ENCODE measurements around the gene CUL5. TPM values are rescaled to one million over a fixed set of nuclear protein-coding genes. Genes with fewer than 3 reads are reported as not detected.

CUL5 gene
- polyA plus RNA-seq, 1 of the 3 experiments (the other 2 are of a cell fraction): 8.0 TPM

- POLR2A ChIA-PET: interaction anchor here (0.5 kb wide), 1 partner anchor 14 kb away, joined by 3 read pairs; no protein-coding TSS in a partner anchor
- TF ChIP-seq EZH2phosphoT487 (IDR thresholded peaks at IDR 0.05; ENCODE audit: borderline replicate concordance, low read depth): no peak
- no peak for TF ChIP-seq ELF1 (IDR thresholded peaks at IDR 0.05)
- no peak for TF ChIP-seq CHD2 (IDR thresholded peaks at IDR 0.05; ENCODE audit: low read length, partially characterized antibody)
- no peak for TF ChIP-seq RAD21 (IDR thresholded peaks at IDR 0.05; ENCODE audit: low read length)
- TF ChIP-seq SIN3A (IDR thresholded peaks at IDR 0.05; ENCODE audit: borderline replicate concordance, low read depth, low read length): no peak
- TF ChIP-seq GATA2 (CRISPR knock-in tag; IDR thresholded peaks at IDR 0.05): no peak
- TF ChIP-seq NRF1 (IDR thresholded peaks at IDR 0.05; ENCODE audit: low read depth, low read length): no peak
- TF ChIP-seq RXRA (IDR thresholded peaks at IDR 0.05; ENCODE audit: borderline replicate concordance, low read depth): no peak
- TF ChIP-seq SMC3 (IDR thresholded peaks at IDR 0.05; ENCODE audit: low read depth, low read length): no peak
- no peak for TF ChIP-seq TCF12 (IDR thresholded peaks at IDR 0.05)
- TF ChIP-seq, protein P1, sequence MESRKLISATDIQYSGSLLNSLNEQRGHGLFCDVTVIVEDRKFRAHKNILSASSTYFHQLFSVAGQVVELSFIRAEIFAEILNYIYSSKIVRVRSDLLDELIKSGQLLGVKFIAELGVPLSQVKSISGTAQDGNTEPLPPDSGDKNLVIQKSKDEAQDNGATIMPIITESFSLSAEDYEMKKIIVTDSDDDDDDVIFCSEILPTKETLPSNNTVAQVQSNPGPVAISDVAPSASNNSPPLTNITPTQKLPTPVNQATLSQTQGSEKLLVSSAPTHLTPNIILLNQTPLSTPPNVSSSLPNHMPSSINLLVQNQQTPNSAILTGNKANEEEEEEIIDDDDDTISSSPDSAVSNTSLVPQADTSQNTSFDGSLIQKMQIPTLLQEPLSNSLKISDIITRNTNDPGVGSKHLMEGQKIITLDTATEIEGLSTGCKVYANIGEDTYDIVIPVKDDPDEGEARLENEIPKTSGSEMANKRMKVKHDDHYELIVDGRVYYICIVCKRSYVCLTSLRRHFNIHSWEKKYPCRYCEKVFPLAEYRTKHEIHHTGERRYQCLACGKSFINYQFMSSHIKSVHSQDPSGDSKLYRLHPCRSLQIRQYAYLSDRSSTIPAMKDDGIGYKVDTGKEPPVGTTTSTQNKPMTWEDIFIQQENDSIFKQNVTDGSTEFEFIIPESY (IDR thresholded peaks at IDR 0.05; ENCODE audit: borderline replicate concordance, low read depth): no peak
- TF ChIP-seq MEF2A (IDR thresholded peaks at IDR 0.05; ENCODE audit: borderline replicate concordance, low read depth): no peak
- no peak for TF ChIP-seq FOSL2 (IDR thresholded peaks at IDR 0.05; ENCODE audit: borderline replicate concordance, low read depth)
- TF ChIP-seq POLR2AphosphoS5 (IDR thresholded peaks at IDR 0.05; ENCODE audit: low read depth, low read length): no peak
- TF ChIP-seq MXI1 (IDR thresholded peaks at IDR 0.05; ENCODE audit: low read depth, low read length): no peak
- TF ChIP-seq, protein P2, sequence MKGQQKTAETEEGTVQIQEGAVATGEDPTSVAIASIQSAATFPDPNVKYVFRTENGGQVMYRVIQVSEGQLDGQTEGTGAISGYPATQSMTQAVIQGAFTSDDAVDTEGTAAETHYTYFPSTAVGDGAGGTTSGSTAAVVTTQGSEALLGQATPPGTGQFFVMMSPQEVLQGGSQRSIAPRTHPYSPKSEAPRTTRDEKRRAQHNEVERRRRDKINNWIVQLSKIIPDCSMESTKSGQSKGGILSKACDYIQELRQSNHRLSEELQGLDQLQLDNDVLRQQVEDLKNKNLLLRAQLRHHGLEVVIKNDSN (IDR thresholded peaks at IDR 0.05; ENCODE audit: borderline replicate concordance, low read depth): no peak
- no peak for TF ChIP-seq RCOR1 (IDR thresholded peaks at IDR 0.05; ENCODE audit: low read length)
- TF ChIP-seq JUND (IDR thresholded peaks at IDR 0.05): no peak
- no peak for TF ChIP-seq MAX (IDR thresholded peaks at IDR 0.05; ENCODE audit: low read depth)
- no peaks in the 10 kb centered on the region for H3K9me2 ChIP-seq
- peaks cover 66% of the 10 kb centered on the region for H3K79me2 ChIP-seq (ENCODE audit: insufficient read depth)
- H3K36me3 ChIP-seq (replicated peaks in 1 of 2; ENCODE audit: control insufficient read depth in 1 of 2, insufficient read depth in 2 of 2, low read length in 1 of 2): peaks cover 16 to 18% of the 10 kb centered on the region in 2 experiments
- H2AFZ ChIP-seq (ENCODE audit: low read depth): no peak overlapping the region
- H3K27ac ChIP-seq (ENCODE audit: low read depth in 2 of 2, low read length in 1 of 2): no peak overlapping the region
- H3K4me2 ChIP-seq: no peak overlapping the region
- no peak for DNase-seq
- H3K4me1 ChIP-seq (ENCODE audit: control insufficient read depth in 1 of 2, insufficient read depth in 2 of 2, low read depth in 1 of 2, low read length in 1 of 2): no peaks in the 10 kb centered on the region
- no peaks in the 10 kb centered on the region for H3K9me3 ChIP-seq
- H3K27me3 ChIP-seq (ENCODE audit: insufficient read depth): no peaks in the 10 kb centered on the region
- CTCF ChIA-PET: no interaction called here
- H3K4me3 ChIP-seq (ENCODE audit: low read depth in 2 of 2, low read length in 1 of 2): no peak overlapping the region
- WGBS (ENCODE audit: low lambda C conversion rate): 88% methylated on average over 1 of the region's 1 CpG
- H3F3A ChIP-seq (replicated peaks; ENCODE audit: insufficient read depth): no peaks in the 10 kb centered on the region
- peaks cover 53% of the 10 kb centered on the region for H4K20me1 ChIP-seq (ENCODE audit: insufficient read depth)
- H3K9ac ChIP-seq: no peak overlapping the region
These were observed 24.1 kb downstream of the CUL5 start for GRCh38 chr11:108032800-108033199.
